Lung (tissue), 12 donors: ENCODE results near the gene ST8SIA3. TPM values are rescaled to one million over a fixed set of nuclear protein-coding genes. Genes with fewer than 3 reads are reported as not detected.
"Not testable (repeated sequence)": the region's sequence is repeated elsewhere in the genome, so short reads cannot be mapped to it uniquely, and the experiment has no call there.

Experiments used
- ATAC-seq: fragments of 200-7000 bp; cut with Tn5 transposase; one replicate; pipeline ENCODE4 v1.9.1; 2020; ENCODE audit warnings: moderate number of reproducible peaks; ENCODE audit not compliant: insufficient read depth, low FRiP score
- DNase-seq, 3 donors: peaks; one replicate each; pipeline ENCODE4 v3.0.0-alpha.2; 2013 to 2017
- H3K27ac ChIP-seq, 2 donors: one replicate each; pipeline ENCODE4 v1.5.1; 2013; ENCODE audit warnings: mild to moderate bottlenecking in 2 of 2, moderate library complexity in 2 of 2, control low read depth in 1 of 2, inconsistent platforms in 1 of 2, low read depth in 1 of 2, low read length in 1 of 2
- H3K27me3 ChIP-seq, 3 donors: one replicate each; pipeline ENCODE4 v1.5.1; 2013; ENCODE audit warnings: low read length in 2 of 3; ENCODE audit not compliant: control insufficient read depth in 3 of 3, insufficient read depth in 3 of 3
- H3K36me3 ChIP-seq, 4 donors: one replicate each; pipeline ENCODE4 v1.5.1; 2013; ENCODE audit warnings: low read length in 4 of 4, mild to moderate bottlenecking in 1 of 4, moderate library complexity in 1 of 4; ENCODE audit not compliant: control insufficient read depth in 4 of 4, insufficient read depth in 4 of 4
- H3K4me1 ChIP-seq, 5 donors: one replicate each; pipeline ENCODE4 v1.5.1; 2013; ENCODE audit warnings: low read length in 5 of 5, mild to moderate bottlenecking in 2 of 5, moderate library complexity in 1 of 5; ENCODE audit not compliant: control insufficient read depth in 5 of 5, insufficient read depth in 5 of 5
- H3K4me3 ChIP-seq: one replicate; pipeline ENCODE4 v1.5.1; 2013; ENCODE audit warnings: mild to moderate bottlenecking, control low read depth, moderate library complexity
- H3K9ac ChIP-seq, 2 donors: one replicate each; pipeline ENCODE4 v1.5.1; 2013; ENCODE audit warnings: low read length in 2 of 2, control low read depth in 1 of 2; ENCODE audit not compliant: insufficient read depth in 1 of 2
- H3K9me3 ChIP-seq, 4 donors: one replicate each; pipeline ENCODE4 v1.5.1; 2013; ENCODE audit warnings: low read length in 3 of 4, mild to moderate bottlenecking in 1 of 4, moderate library complexity in 1 of 4; ENCODE audit not compliant: control insufficient read depth in 4 of 4, insufficient read depth in 3 of 4
- WGBS, 2 donors: extraction: QIAGEN DNeasy Blood & Tissue Kit; methylation state at CpG; one replicate each; pipeline ENCODE4 v1.1.7; 2013; 5-methylcytosine and 5-hydroxymethylcytosine counted together
- polyA plus RNA-seq, 2 donors: library from polyadenylated mRNA; stranded (reverse); fragments of 200-250 nt; gene quantifications; one replicate each; pipeline ENCODE4 v1.2.1, GENCODE V29; 2013
- total RNA-seq, 2 donors: library from RNA; depleted of rRNA in 1 of 2; stranded (reverse); fragments of >200 nt in 1 of 2; gene quantifications; one replicate each; pipeline ENCODE4 v1.2.1, GENCODE V29; 2014 to 2021
- TF ChIP-seq, protein P1 (sequence below): IDR thresholded peaks from 2 replicates; pipeline ENCODE4 v1.5.1; 2012; ENCODE audit warnings: mild to moderate bottlenecking; ENCODE audit errors: control extremely low read depth, extremely low read depth
- donor health status: control.
- donor health status: control.
- donor health status: Bipolar disorder and iron deficiency.
- donor health status: healthy.
- donor health status: DM: yes; HTN: yes; CAD: no.

The ST8SIA3 gene
- total and polyA plus RNA-seq, 4 donors: under 0.01 to 0.17 (median 0.02) TPM

DNA sequence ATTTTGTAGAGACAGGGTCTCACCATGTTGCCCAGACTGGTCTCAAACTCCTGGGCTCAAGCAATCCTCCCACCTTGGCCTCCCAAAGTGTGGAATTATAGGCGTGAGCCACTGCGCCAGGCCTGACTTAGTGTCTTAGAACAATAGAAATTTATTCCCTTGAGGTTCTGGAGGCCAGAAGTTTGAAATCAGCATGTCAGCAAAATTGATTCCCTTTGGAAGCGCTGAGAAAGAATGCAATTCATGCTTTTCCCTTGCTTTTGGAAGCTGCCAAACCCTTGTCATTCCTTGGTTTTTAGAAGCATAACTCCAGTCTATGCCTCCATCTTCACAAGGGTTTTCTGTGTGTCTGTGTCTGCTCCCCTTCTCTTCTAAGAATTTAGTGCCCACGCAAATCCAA lies 20.7 kb downstream of the ST8SIA3 start:
- Histone ChIP-seq H3K27me3 (peaks cover 0 to 5% (median 3%) of the 10 kb centered on the region in 3 donors), H3K9ac (no peak overlapping the region), H3K9me3 (peaks cover 0 to 2% (median 0%) of the 10 kb centered on the region in 4 donors), H3K36me3 (no peaks in the 10 kb centered on the region), H3K4me3 (no peak overlapping the region), H3K4me1 (no peaks in the 10 kb centered on the region), H3K27ac (no peak overlapping the region)
- DNase-seq: no peak
- 92 to 95% methylated on average over 4 of the region's 4 CpGs for WGBS, 2 donors
- TF ChIP-seq, protein P1, sequence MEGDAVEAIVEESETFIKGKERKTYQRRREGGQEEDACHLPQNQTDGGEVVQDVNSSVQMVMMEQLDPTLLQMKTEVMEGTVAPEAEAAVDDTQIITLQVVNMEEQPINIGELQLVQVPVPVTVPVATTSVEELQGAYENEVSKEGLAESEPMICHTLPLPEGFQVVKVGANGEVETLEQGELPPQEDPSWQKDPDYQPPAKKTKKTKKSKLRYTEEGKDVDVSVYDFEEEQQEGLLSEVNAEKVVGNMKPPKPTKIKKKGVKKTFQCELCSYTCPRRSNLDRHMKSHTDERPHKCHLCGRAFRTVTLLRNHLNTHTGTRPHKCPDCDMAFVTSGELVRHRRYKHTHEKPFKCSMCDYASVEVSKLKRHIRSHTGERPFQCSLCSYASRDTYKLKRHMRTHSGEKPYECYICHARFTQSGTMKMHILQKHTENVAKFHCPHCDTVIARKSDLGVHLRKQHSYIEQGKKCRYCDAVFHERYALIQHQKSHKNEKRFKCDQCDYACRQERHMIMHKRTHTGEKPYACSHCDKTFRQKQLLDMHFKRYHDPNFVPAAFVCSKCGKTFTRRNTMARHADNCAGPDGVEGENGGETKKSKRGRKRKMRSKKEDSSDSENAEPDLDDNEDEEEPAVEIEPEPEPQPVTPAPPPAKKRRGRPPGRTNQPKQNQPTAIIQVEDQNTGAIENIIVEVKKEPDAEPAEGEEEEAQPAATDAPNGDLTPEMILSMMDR: no peak
- ATAC-seq: no peak

DNA sequence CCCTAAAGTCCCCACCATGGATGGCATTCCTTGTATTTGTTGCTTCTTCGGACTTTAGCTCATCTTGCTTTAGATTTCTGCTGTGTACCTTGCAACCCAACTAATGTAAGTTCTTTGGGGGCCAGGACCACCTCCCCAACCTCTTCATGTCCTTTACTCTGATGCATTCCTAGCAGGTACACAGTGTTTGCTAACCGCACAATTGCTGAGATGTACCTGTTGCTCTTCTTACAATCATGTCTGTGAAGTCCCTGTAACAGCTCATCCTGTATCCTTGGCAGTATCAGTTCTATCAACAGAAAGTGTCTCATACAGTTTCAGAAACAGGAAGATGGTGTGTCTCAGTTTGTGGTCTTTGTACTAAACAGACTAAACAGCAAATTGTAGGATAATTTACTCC lies 24.1 kb downstream of the ST8SIA3 start:
- Histone ChIP-seq H3K27ac (no peak overlapping the region), H3K9me3 (peaks cover 0 to 2% (median 0%) of the 10 kb centered on the region in 4 donors), H3K4me3 (no peak overlapping the region), H3K4me1 (no peaks in the 10 kb centered on the region), H3K27me3 (peaks cover 0 to 5% (median 3%) of the 10 kb centered on the region in 3 donors), H3K9ac (no peak overlapping the region), H3K36me3 (no peaks in the 10 kb centered on the region)
- TF ChIP-seq, protein P1: no peak
- DNase-seq (no peak), ATAC-seq (no peak)
- WGBS, 2 donors: 62 to 70% methylated on average over 2 of the region's 2 CpGs

DNA sequence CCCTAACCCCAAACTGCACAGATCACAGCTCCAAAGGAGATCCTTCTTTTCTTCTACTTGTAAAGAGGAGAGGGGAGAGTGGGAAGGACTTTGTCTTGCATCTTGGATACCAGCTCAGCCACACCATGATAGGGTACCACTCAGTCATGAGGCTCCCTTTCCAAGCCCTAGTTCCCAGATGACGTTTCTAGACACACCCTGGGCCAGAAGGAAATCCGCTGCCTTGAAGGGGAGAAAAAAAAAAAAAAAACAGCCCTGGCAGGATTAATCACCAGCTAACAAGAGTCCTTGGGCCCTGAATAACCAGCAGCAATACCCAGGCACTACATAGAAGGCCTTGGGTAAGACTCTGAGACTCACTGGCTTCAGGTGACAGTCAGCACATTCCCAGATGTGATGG lies 36.9 kb downstream of the ST8SIA3 start:
- no peak for DNase-seq
- no peak overlapping the region for H3K9ac ChIP-seq
- WGBS, 2 donors: 44 to 79% methylated on average over 2 of the region's 2 CpGs
- no peak overlapping the region for H3K4me3 ChIP-seq
- TF ChIP-seq, protein P1: no peak
- no peaks in the 10 kb centered on the region for H3K27me3 ChIP-seq
- ATAC-seq: no peak
- no peak overlapping the region for H3K27ac ChIP-seq
- no peaks in the 10 kb centered on the region for H3K36me3 ChIP-seq
- no peaks in the 10 kb centered on the region for H3K9me3 ChIP-seq
- no peaks in the 10 kb centered on the region for H3K4me1 ChIP-seq

- no peaks in the 10 kb centered on the region for H3K9me3 ChIP-seq
- H3K27ac ChIP-seq: no peak overlapping the region
- no peaks in the 10 kb centered on the region for H3K4me1 ChIP-seq
- WGBS, 2 donors: 52 to 69% methylated on average over 3 of the region's 3 CpGs
- H3K36me3 ChIP-seq: no peaks in the 10 kb centered on the region
- no peak for DNase-seq
- no peak overlapping the region for H3K9ac ChIP-seq
- TF ChIP-seq, protein P1: no peak
- no peak for ATAC-seq
- H3K27me3 ChIP-seq: no peaks in the 10 kb centered on the region
- no peak overlapping the region for H3K4me3 ChIP-seq
Observed at GRCh38 chr18:57390044-57390443, 37.7 kb downstream of the ST8SIA3 start.

DNA sequence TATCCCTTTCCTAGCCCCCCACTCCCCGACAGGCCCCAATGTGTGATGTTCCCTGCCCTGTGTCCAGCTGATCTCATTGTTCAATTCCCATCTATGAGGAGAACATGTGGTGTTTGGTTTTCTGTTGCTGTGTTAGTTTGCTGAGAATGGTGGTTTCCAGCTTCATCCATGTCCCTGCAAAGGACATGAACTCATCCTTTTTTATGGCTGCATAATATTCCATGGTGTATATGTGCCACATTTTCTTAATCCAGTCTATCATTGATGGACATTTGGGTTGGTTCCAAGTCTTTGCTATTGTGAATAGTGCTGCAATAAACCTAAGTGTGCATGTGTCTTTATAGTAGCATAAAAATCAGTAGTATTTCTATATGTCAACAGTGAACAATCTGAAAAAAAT lies 42.4 kb downstream of the ST8SIA3 start:
- not testable (repeated sequence) for DNase-seq, H3K4me3 ChIP-seq, H3K27me3 ChIP-seq, H3K9me3 ChIP-seq, H3K36me3 ChIP-seq, H3K27ac ChIP-seq, H3K9ac ChIP-seq, ATAC-seq, H3K4me1 ChIP-seq
- WGBS, 2 donors: 91 to 100% methylated on average over 1 of the region's 1 CpG

DNA sequence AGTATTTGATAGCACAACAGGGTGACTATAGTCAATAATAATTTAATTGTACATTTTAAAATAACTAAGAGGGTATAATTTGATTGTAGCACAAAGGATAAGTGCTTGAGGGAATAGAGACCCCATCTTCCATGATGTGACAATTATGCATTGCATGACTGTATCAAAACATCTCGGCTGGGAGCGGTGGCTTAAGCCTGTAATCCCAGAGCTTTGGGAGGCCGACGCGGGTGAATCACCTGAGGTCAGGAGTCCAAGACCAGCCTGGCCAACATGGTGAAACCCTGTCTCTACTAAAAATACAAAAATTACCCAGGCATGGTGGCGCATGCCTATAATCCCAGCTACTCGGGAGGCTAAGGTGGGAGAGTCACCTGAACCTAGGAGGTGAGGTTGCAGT lies 44.5 kb downstream of the ST8SIA3 start:
- 93 to 98% methylated on average over 7 of the region's 7 CpGs for WGBS, 2 donors

More for the DNA sequence above, 44.5 kb downstream of the ST8SIA3 start:
- H3K27ac ChIP-seq, H3K36me3 ChIP-seq, H3K4me3 ChIP-seq, H3K9me3 ChIP-seq, H3K9ac ChIP-seq, DNase-seq, H3K4me1 ChIP-seq, ATAC-seq, H3K27me3 ChIP-seq: not testable (repeated sequence)
